ENCODE results near the gene KBTBD8. TPM values are rescaled to one million over a fixed set of nuclear protein-coding genes. Genes with fewer than 3 reads are reported as not detected.

Gene KBTBD8
- total and polyA plus RNA-seq, 2 of the 8 experiments (the other 6 are each of a cell fraction or from before 2014, with no cell fraction given): 3.2 to 23.9 TPM

GRCh38 chr3:67018105-67018788, 20.1 kb downstream of the KBTBD8 start (continued):
- TF ChIP-seq ZNF274 (IDR thresholded peaks at IDR 0.05; ENCODE audit: borderline replicate concordance, extremely low read depth, low read length) (no peak), SIRT6 (IDR thresholded peaks at IDR 0.05; ENCODE audit: low read length) (no peak), YY1 (IDR thresholded peaks at IDR 0.05; ENCODE audit: low read depth, low read length) (no peak), SIX5 (IDR thresholded peaks at IDR 0.05; ENCODE audit: low read depth, low read length) (no peak), RFX5 (IDR thresholded peaks at IDR 0.05; ENCODE audit: borderline replicate concordance, low read depth, low read length) (no peak)
